ENCODE data around the gene EMC10.

Gene EMC10

DNA sequence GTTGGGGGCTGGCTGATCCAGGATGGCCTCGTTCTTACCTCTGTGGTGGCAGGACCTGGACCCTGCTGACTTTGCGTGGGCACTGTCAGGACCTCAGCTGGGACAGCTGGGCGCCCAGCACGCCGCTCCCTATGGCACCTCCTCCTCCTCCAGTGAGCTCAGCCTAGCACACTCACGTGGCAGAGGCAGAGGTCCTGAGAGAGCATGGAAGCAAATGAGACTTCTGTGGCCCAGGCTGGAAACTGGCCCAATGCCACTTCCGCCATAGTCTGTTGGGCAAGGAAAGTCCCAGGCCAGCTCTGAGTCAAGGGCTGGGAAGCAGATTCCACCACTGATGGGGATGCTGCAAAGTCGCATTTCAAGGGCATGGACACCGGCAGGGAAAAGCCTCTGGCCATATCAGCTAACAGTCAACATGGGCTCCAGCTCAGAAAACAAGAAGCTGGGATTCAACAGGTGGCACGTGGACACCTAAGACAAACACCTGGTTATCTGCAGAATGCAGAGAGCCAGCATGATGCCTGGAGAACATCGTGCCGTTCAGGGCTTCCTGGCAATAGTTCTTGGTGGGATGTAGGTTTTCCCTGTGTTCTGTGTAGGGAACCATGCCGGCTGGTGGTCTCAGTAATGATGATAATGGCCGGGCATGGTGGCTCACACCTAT is 26.9 kb upstream of the EMC10 start:
- Histone ChIP-seq H3K9ac (no peak overlapping the region), H3K9me3 (0 out of 2 replicates have a peak, but pooled peaks cover 4% of the 10 kb centered on the region), H3K27ac (no peak overlapping the region), H3K36me3 (no peaks in the 10 kb centered on the region), H3K4me3 (no peak overlapping the region), H4K20me1 (no peaks in the 10 kb centered on the region), H3K4me1 (peaks cover 6% of the 10 kb centered on the region), H3K27me3 (no peaks in the 10 kb centered on the region), H3K4me2 (no peak overlapping the region)
- no peak for TF ChIP-seq Cebpa-rat (IDR thresholded peaks at IDR 0.05)

DNA sequence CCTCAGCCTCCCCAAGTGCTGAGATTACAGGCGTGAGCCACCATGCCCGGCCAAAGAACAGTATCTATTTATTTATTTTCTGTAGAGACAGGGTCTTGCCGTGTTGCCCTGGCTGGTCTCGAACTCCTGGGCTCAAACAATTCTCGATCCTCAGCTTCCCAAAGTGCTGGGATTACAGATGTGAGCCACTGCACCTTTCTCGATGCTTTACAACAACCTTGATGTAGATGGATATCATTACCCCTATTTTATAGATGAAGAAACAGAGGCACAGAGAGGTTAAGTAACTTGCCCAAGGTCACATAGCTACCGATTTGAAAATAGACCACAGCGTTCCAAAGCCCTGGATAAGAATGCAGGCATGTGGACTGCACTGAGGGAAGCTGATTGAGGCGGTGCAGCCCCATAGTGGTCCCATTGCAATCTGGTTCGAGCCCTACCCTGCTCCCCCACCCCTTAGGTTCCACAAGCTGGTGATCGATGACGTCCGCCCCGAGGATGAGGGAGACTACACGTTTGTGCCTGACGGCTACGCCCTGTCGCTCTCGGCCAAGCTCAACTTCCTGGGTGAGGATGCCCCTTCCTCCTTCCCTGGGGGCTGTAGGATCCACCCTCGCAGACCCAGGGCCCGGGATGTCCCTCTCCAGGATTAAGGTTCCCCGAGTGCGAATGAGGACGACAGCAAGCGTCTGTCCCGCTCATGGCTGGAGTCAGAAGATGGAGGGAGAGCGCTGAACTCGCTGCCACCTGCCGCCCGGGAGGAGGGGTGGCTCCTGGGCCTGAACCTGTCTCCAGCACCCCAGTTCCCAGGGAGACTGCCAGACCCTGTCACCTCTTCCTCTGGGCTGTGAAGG is 25.7 kb upstream of the EMC10 start:
- no peak for TF ChIP-seq Cebpa-rat (IDR thresholded peaks at IDR 0.05)
- no peaks in the 10 kb centered on the region for H4K20me1 ChIP-seq
- no peak overlapping the region for H3K27ac ChIP-seq
- H3K4me2 ChIP-seq: peak overlapping the region; percentile 12; the same call in 1 of the 2 replicates
- H3K36me3 ChIP-seq: no peaks in the 10 kb centered on the region
- peaks cover 6% of the 10 kb centered on the region for H3K4me1 ChIP-seq
- H3K9ac ChIP-seq: no peak overlapping the region
- no peak overlapping the region for H3K4me3 ChIP-seq
- H3K27me3 ChIP-seq: no peaks in the 10 kb centered on the region
- H3K9me3 ChIP-seq: 0 out of 2 replicates have a peak, but pooled peaks cover 4% of the 10 kb centered on the region

DNA sequence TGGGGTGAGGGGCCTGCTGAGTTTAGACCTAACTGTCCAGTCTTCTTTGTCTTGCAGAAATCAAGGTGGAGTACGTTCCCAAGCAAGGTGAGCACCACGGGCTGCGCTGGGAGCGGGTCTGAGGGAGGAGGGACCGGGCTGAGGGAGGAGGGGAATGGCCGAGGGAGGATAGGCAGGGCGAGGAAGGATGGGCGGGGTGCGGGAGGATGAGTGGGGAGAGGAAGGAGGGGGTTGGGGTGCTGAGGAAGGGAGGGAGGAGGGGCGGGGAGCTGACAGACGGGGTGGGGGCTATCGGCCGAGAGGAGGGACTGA is 25.1 kb upstream of the EMC10 start:
- no peak for TF ChIP-seq Cebpa-rat (IDR thresholded peaks at IDR 0.05)
- Histone ChIP-seq H3K36me3 (no peaks in the 10 kb centered on the region), H3K27ac (no peak overlapping the region), H3K4me3 (no peak overlapping the region), H3K9ac (no peak overlapping the region), H4K20me1 (no peaks in the 10 kb centered on the region), H3K27me3 (no peaks in the 10 kb centered on the region), H3K4me2 (peak overlapping the region; percentile 12; the same call in 1 of the 2 replicates), H3K9me3 (0 out of 2 replicates have a peak, but pooled peaks cover 4% of the 10 kb centered on the region), H3K4me1 (peaks cover 6% of the 10 kb centered on the region)

DNA sequence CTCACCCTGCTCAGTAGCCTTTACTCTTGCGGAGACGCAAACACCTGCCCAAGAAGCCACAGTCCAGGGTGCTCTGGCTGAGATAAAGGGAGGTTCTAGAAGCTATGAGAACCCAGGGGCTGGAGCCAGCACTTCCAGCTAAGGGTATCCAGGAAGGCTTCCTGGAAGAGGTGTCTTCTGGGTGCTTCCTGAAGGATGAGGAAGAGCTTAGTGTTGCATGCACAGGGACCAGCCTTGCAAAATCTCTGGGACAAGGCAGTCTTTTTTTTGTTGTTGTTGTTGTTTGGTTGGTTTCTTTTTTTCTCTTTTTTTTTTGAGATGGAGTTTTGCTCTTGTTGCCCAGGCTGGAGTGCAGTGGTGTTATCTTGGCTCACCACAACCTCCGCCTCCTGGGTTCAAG is 23.1 kb upstream of the EMC10 start:
- Histone ChIP-seq H3K9me3 (0 out of 2 replicates have a peak, but pooled peaks cover under 1% of the 10 kb centered on the region), H3K27ac (no peak overlapping the region), H3K4me2 (no peak overlapping the region), H3K4me1 (peaks cover 6% of the 10 kb centered on the region), H3K4me3 (no peak overlapping the region), H3K36me3 (no peaks in the 10 kb centered on the region), H3K9ac (no peak overlapping the region), H3K27me3 (no peaks in the 10 kb centered on the region), H4K20me1 (no peaks in the 10 kb centered on the region)
- no peak for TF ChIP-seq Cebpa-rat (IDR thresholded peaks at IDR 0.05)

DNA sequence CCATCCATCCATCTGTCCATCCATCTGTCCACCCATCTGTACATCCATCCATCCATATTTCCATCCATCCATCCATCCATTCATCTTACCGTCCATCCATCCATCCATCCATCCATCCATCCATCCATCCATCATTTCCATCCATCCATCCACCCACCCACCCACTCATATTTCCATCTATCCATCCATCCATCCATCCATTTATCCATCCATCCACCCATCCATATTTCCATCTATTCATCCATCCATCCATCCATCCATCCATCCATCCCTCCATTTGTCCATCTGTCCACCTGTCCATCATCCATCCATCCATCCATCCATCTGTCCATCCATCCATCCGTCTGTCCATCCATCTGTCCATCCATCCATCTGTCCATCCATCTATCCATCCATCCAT is 20.3 kb upstream of the EMC10 start:
- Histone ChIP-seq H3K27me3 (no peaks in the 10 kb centered on the region), H3K36me3 (no peaks in the 10 kb centered on the region), H3K4me1 (peaks cover 16% of the 10 kb centered on the region), H4K20me1 (no peaks in the 10 kb centered on the region), H3K9ac (no peak overlapping the region), H3K27ac (no peak overlapping the region), H3K4me2 (no peak overlapping the region), H3K9me3 (no peaks in the 10 kb centered on the region), H3K4me3 (no peak overlapping the region)
- no peak for TF ChIP-seq Cebpa-rat (IDR thresholded peaks at IDR 0.05)

DNA sequence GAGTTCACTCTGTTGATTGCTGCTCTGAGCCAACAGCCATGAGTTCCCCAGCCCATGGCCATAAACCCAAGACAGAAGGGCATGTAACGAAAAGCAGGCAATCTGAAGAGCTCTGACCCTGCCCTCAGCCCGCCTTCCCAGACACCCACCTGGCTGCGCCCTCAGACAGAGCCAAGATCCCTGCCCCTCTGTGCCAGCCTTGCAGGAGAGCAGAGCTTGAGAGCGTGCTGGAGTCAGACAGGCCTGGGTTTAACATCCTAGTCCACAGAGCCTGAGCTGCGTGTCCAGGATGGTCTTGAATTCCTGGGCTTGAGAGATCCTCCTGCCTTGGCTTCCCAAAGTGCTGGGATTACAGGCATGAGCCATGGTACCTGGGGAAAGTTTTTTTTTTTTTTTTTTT is 19.0 kb upstream of the EMC10 start:
- TF ChIP-seq Cebpa-rat (IDR thresholded peaks at IDR 0.05): no peak
- H3K9ac ChIP-seq: no peak overlapping the region
- H3K36me3 ChIP-seq: no peaks in the 10 kb centered on the region
- no peak overlapping the region for H3K4me3 ChIP-seq
- no peaks in the 10 kb centered on the region for H3K9me3 ChIP-seq
- no peaks in the 10 kb centered on the region for H3K27me3 ChIP-seq
- H3K4me2 ChIP-seq: no peak overlapping the region
- H4K20me1 ChIP-seq: no peaks in the 10 kb centered on the region
- H3K4me1 ChIP-seq: peaks cover 24% of the 10 kb centered on the region
- no peak overlapping the region for H3K27ac ChIP-seq

DNA sequence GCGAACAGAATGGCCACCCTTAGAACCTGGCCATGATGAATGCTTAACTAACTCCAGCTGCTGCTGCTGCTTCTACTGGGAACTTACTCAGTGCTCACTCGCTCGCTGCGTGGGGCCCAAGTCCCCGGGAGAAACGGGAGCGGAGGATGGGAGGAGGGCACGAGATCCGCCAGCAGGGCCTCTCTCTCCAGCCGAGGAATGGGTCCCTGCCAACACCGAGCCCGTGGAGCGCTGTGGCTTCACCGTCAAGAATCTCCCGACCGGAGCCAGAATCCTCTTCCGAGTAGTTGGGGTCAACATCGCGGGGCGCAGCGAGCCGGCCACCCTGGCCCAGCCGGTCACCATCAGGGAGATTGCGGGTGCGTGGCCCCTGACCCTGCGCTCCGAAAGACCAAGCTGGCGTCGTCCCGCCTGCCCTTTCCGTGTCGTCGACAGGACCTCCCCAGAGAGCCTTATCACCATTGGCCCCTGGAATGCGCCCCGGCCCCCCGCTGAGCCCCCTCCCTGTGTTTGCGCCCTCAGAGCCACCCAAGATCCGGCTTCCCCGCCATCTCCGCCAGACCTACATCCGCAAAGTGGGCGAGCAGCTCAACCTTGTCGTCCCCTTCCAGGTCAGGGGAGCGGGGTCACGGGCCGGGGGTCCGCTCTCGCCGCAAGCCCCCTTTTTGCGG is 17.8 kb upstream of the EMC10 start:
- Histone ChIP-seq H3K27ac (no peak overlapping the region), H4K20me1 (no peaks in the 10 kb centered on the region), H3K4me1 (peaks cover 24% of the 10 kb centered on the region), H3K9me3 (no peaks in the 10 kb centered on the region), H3K9ac (no peak overlapping the region), H3K36me3 (no peaks in the 10 kb centered on the region), H3K4me3 (no peak overlapping the region), H3K4me2 (no peak overlapping the region), H3K27me3 (no peaks in the 10 kb centered on the region)
- no peak for TF ChIP-seq Cebpa-rat (IDR thresholded peaks at IDR 0.05)

DNA sequence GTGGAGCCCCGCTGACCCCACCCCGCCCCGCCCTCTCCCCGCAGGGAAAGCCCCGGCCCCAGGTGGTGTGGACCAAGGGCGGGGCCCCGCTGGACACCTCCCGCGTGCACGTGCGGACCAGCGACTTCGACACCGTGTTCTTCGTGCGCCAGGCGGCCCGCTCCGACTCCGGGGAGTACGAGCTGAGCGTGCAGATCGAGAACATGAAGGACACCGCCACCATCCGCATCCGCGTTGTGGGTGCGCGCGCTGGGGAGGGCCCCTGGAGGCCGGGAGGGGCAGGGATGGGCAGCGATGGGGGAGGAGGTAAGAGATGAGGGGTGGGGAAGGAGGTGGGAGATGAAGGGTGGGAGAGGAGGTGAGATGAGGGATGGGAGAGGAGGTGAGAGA is 17.2 kb upstream of the EMC10 start:
- H3K4me2 ChIP-seq: no peak overlapping the region
- no peaks in the 10 kb centered on the region for H3K27me3 ChIP-seq
- no peaks in the 10 kb centered on the region for H3K9me3 ChIP-seq
- no peaks in the 10 kb centered on the region for H3K36me3 ChIP-seq
- peaks cover 24% of the 10 kb centered on the region for H3K4me1 ChIP-seq
- no peak overlapping the region for H3K9ac ChIP-seq
- TF ChIP-seq Cebpa-rat (IDR thresholded peaks at IDR 0.05): no peak
- H3K4me3 ChIP-seq: no peak overlapping the region
- no peak overlapping the region for H3K27ac ChIP-seq
- H4K20me1 ChIP-seq: no peaks in the 10 kb centered on the region

DNA sequence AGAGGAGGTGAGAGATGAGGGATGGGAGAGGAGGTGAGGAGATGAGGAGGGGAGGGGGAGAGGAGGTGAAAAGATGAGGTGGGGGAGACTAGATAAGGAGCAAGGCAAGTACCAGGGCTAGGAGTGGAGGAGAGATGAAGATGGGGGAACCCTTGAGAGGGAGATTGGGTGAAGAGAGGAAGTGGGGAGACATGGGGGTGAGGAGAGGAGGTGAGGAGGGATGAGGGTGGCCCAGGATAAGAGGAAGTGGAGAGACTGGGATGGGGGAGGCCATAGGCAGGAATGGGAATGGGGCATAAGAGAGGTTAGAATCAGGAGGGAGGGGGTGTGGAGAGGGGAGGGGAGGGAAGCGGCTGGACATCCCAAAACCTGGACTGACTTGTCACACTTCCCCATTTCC is 16.7 kb upstream of the EMC10 start:
- H3K9me3 ChIP-seq: no peaks in the 10 kb centered on the region
- H4K20me1 ChIP-seq: no peaks in the 10 kb centered on the region
- H3K27me3 ChIP-seq: no peaks in the 10 kb centered on the region
- peaks cover 24% of the 10 kb centered on the region for H3K4me1 ChIP-seq
- H3K4me3 ChIP-seq: no peak overlapping the region
- TF ChIP-seq Cebpa-rat (IDR thresholded peaks at IDR 0.05): no peak
- H3K9ac ChIP-seq: no peak overlapping the region
- no peaks in the 10 kb centered on the region for H3K36me3 ChIP-seq
- peak overlapping the region; percentile 77 for H3K27ac ChIP-seq
- H3K4me2 ChIP-seq: peak overlapping the region; percentile 74
